Measurements from ENCODE around the gene CHCHD6. TPM values are rescaled to one million over a fixed set of nuclear protein-coding genes. Genes with fewer than 3 reads are reported as not detected.

The CHCHD6 gene
- total RNA-seq, 2 experiments from 2014 or later = 5.4 to 7.4 TPM

GRCh38 chr3:126992216-126992615 is 288.2 kb downstream of the CHCHD6 start:
- H3K27me3 Mint-ChIP-seq = no peaks in the 10 kb centered on the region
- no peak overlapping the region for H3K4me3 Mint-ChIP-seq
- H3K36me3 Mint-ChIP-seq (ENCODE audit: low read depth) = no peaks in the 10 kb centered on the region
- no peak for DNase-seq
- ChIA-PET CTCF (no interaction called here), POLR2A (no interaction called here)
- H3K9me3 Mint-ChIP-seq = no peaks in the 10 kb centered on the region
- H3K4me1 Mint-ChIP-seq = no peaks in the 10 kb centered on the region
- no peak overlapping the region for H3K27ac Mint-ChIP-seq

- DNase-seq = no peak
- ChIA-PET CTCF (interaction anchor here (1.8 kb wide), 1 partner anchor 10 kb away, joined by 6 read pairs; the partner anchor contains the start of gene PLXNA1), POLR2A (no interaction called here)
- no peaks in the 10 kb centered on the region for H3K27me3 Mint-ChIP-seq
- no peak overlapping the region for H3K4me3 Mint-ChIP-seq
- no peak overlapping the region for H3K27ac Mint-ChIP-seq
- H3K4me1 Mint-ChIP-seq = no peaks in the 10 kb centered on the region
- no peaks in the 10 kb centered on the region for H3K9me3 Mint-ChIP-seq
- no peaks in the 10 kb centered on the region for H3K36me3 Mint-ChIP-seq (ENCODE audit: low read depth)
Measured at GRCh38 chr3:126992776-126993175, 288.7 kb downstream of the CHCHD6 start.

- H3K36me3 Mint-ChIP-seq (ENCODE audit: low read depth) = no peaks in the 10 kb centered on the region
- DNase-seq = no peak
- no peaks in the 10 kb centered on the region for H3K4me1 Mint-ChIP-seq
- no peak overlapping the region for H3K27ac Mint-ChIP-seq
- H3K9me3 Mint-ChIP-seq = no peaks in the 10 kb centered on the region
- no peak overlapping the region for H3K4me3 Mint-ChIP-seq
- no peaks in the 10 kb centered on the region for H3K27me3 Mint-ChIP-seq
- CTCF ChIA-PET = interaction anchor here (1.8 kb wide), 1 partner anchor 11 kb away, joined by 6 read pairs; the partner anchor contains the start of gene PLXNA1
- POLR2A ChIA-PET = no interaction called here
Measured at GRCh38 chr3:126993436-126993835, 289.4 kb downstream of the CHCHD6 start.

GRCh38 chr3:126994661-126995245 is 290.7 kb downstream of the CHCHD6 start:
- no peaks in the 10 kb centered on the region for H3K27me3 Mint-ChIP-seq
- H3K4me1 Mint-ChIP-seq = no peaks in the 10 kb centered on the region
- H3K9me3 Mint-ChIP-seq = no peaks in the 10 kb centered on the region
- POLR2A ChIA-PET = no interaction called here
- CTCF ChIA-PET = interaction anchor here (0.8 to 1.5 kb wide), 3 partner anchors 13 to 243 kb away, joined by 3 to 4 read pairs (median 3); no protein-coding TSS in a partner anchor
- no peak overlapping the region for H3K4me3 Mint-ChIP-seq
- no peaks in the 10 kb centered on the region for H3K36me3 Mint-ChIP-seq (ENCODE audit: low read depth)
- DNase-seq = no peak
- no peak overlapping the region for H3K27ac Mint-ChIP-seq

- H3K27ac Mint-ChIP-seq = no peak overlapping the region
- no peaks in the 10 kb centered on the region for H3K9me3 Mint-ChIP-seq
- no peak overlapping the region for H3K4me3 Mint-ChIP-seq
- ChIA-PET CTCF (interaction anchor here (0.5 to 1.7 kb wide), 5 partner anchors 13 to 1371 kb away, joined by 3 to 5 read pairs (median 4); no protein-coding TSS in a partner anchor), POLR2A (no interaction called here)
- no peaks in the 10 kb centered on the region for H3K27me3 Mint-ChIP-seq
- no peak for DNase-seq
- no peaks in the 10 kb centered on the region for H3K4me1 Mint-ChIP-seq
- no peaks in the 10 kb centered on the region for H3K36me3 Mint-ChIP-seq (ENCODE audit: low read depth)
Measured at GRCh38 chr3:126995254-126995780, 291.3 kb downstream of the CHCHD6 start.

GRCh38 chr3:126995926-126996512 is 292.0 kb downstream of the CHCHD6 start:
- CTCF ChIA-PET = interaction anchor here (0.5 to 1.7 kb wide), 3 partner anchors 22 to 1371 kb away, joined by 3 to 5 read pairs (median 4); no protein-coding TSS in a partner anchor
- Mint-ChIP-seq H3K36me3 (ENCODE audit: low read depth) (no peaks in the 10 kb centered on the region), H3K4me1 (no peaks in the 10 kb centered on the region), H3K4me3 (no peak overlapping the region), H3K9me3 (no peaks in the 10 kb centered on the region), H3K27ac (no peak overlapping the region), H3K27me3 (no peaks in the 10 kb centered on the region)
- POLR2A ChIA-PET = no interaction called here
- DNase-seq = no peak

- Mint-ChIP-seq H3K27me3 (no peaks in the 10 kb centered on the region), H3K9me3 (no peaks in the 10 kb centered on the region), H3K4me1 (no peaks in the 10 kb centered on the region), H3K36me3 (ENCODE audit: low read depth) (no peaks in the 10 kb centered on the region), H3K27ac (no peak overlapping the region), H3K4me3 (no peak overlapping the region)
- POLR2A ChIA-PET = no interaction called here
- CTCF ChIA-PET = interaction anchor here (1.7 kb wide), 1 partner anchor 21 kb away, joined by 4 read pairs; no protein-coding TSS in a partner anchor
- DNase-seq = no peak
Measured at GRCh38 chr3:126996905-126997304, 292.9 kb downstream of the CHCHD6 start.

GRCh38 chr3:126997455-126998038 is 293.5 kb downstream of the CHCHD6 start:
- no peak overlapping the region for H3K27ac Mint-ChIP-seq
- no peaks in the 10 kb centered on the region for H3K27me3 Mint-ChIP-seq
- no peaks in the 10 kb centered on the region for H3K4me1 Mint-ChIP-seq
- DNase-seq = no peak
- no peaks in the 10 kb centered on the region for H3K9me3 Mint-ChIP-seq
- CTCF ChIA-PET = no interaction called here
- H3K36me3 Mint-ChIP-seq (ENCODE audit: low read depth) = no peaks in the 10 kb centered on the region
- no peak overlapping the region for H3K4me3 Mint-ChIP-seq
- POLR2A ChIA-PET = no interaction called here

GRCh38 chr3:126998320-126998719 is 294.3 kb downstream of the CHCHD6 start:
- no peak for DNase-seq
- Mint-ChIP-seq H3K27me3 (no peaks in the 10 kb centered on the region), H3K36me3 (ENCODE audit: low read depth) (no peaks in the 10 kb centered on the region), H3K27ac (no peak overlapping the region), H3K9me3 (no peaks in the 10 kb centered on the region), H3K4me1 (no peaks in the 10 kb centered on the region), H3K4me3 (no peak overlapping the region)
- POLR2A ChIA-PET = no interaction called here
- CTCF ChIA-PET = interaction anchor here (0.9 kb wide), 1 partner anchor 16 kb away, joined by 3 read pairs; the partner anchor contains the start of gene PLXNA1

GRCh38 chr3:126998728-126999127 is 294.7 kb downstream of the CHCHD6 start:
- DNase-seq = no peak
- Mint-ChIP-seq H3K27me3 (no peaks in the 10 kb centered on the region), H3K4me1 (no peaks in the 10 kb centered on the region), H3K9me3 (no peaks in the 10 kb centered on the region), H3K36me3 (ENCODE audit: low read depth) (no peaks in the 10 kb centered on the region), H3K27ac (no peak overlapping the region), H3K4me3 (no peak overlapping the region)
- CTCF ChIA-PET = interaction anchor here (0.9 kb wide), 1 partner anchor 16 kb away, joined by 3 read pairs; the partner anchor contains the start of gene PLXNA1
- POLR2A ChIA-PET = no interaction called here

- Mint-ChIP-seq H3K27ac (no peak overlapping the region), H3K4me3 (no peak overlapping the region), H3K36me3 (ENCODE audit: low read depth) (no peaks in the 10 kb centered on the region), H3K9me3 (no peaks in the 10 kb centered on the region), H3K27me3 (no peaks in the 10 kb centered on the region), H3K4me1 (no peaks in the 10 kb centered on the region)
- DNase-seq = no peak
- CTCF ChIA-PET = interaction anchor here (1.9 to 2.3 kb wide), 2 partner anchors 10 to 17 kb away, joined by 5 to 7 read pairs; partner anchors contain the start of gene PLXNA1
- POLR2A ChIA-PET = no interaction called here
Measured at GRCh38 chr3:126999383-126999782, 295.3 kb downstream of the CHCHD6 start.

GRCh38 chr3:127000119-127000518 is 296.1 kb downstream of the CHCHD6 start:
- POLR2A ChIA-PET = no interaction called here

GRCh38 chr3:127000761-127001160 is 296.7 kb downstream of the CHCHD6 start:
- H3K27me3 Mint-ChIP-seq = no peaks in the 10 kb centered on the region
- DNase-seq = no peak
- no peaks in the 10 kb centered on the region for H3K36me3 Mint-ChIP-seq (ENCODE audit: low read depth)
- no peak overlapping the region for H3K27ac Mint-ChIP-seq
- no peak overlapping the region for H3K4me3 Mint-ChIP-seq
- no peaks in the 10 kb centered on the region for H3K9me3 Mint-ChIP-seq
- H3K4me1 Mint-ChIP-seq = no peaks in the 10 kb centered on the region
- ChIA-PET POLR2A (no interaction called here), CTCF (interaction anchor here (1.9 to 2.3 kb wide), 2 partner anchors 9 to 18 kb away, joined by 5 to 7 read pairs; partner anchors contain the start of gene PLXNA1)

More at GRCh38 chr3:127000119-127000518, 296.1 kb downstream of the CHCHD6 start:
- H3K4me3 Mint-ChIP-seq = no peak overlapping the region
- H3K27ac Mint-ChIP-seq = no peak overlapping the region
- H3K36me3 Mint-ChIP-seq (ENCODE audit: low read depth) = no peaks in the 10 kb centered on the region
- no peaks in the 10 kb centered on the region for H3K4me1 Mint-ChIP-seq
- H3K27me3 Mint-ChIP-seq = no peaks in the 10 kb centered on the region
- no peaks in the 10 kb centered on the region for H3K9me3 Mint-ChIP-seq
- DNase-seq = no peak
- CTCF ChIA-PET = interaction anchor here (1.9 to 2.3 kb wide), 2 partner anchors 10 to 18 kb away, joined by 5 to 7 read pairs; partner anchors contain the start of gene PLXNA1

All from activated CD4-positive, alpha-beta T cell treated with anti-CD3 and anti-CD28 coated beads, Interleukin-2, amount 10 ng/mL, durations not matched to agents 7 days and 5 days (primary cell).